HepG2 (cell line): ENCODE data around the gene ARAP1. TPM values are rescaled to one million over a fixed set of nuclear protein-coding genes. Genes with fewer than 3 reads are reported as not detected.

ENCODE experiments used
- AKAP8 ChIP-seq: sonication (generic); formaldehyde crosslinking; IDR thresholded peaks from 2 replicates; pipeline ENCODE4 v1.5.1; 2020; ENCODE audit warnings: mild to moderate bottlenecking, missing genetic modification reagents
- DMAP1 ChIP-seq: IDR thresholded peaks from 2 replicates; pipeline ENCODE4 v1.6.1; 2016
- FOXA1 ChIP-seq, 2 experiments: fragments of 450-650 bp in 1 of 2; sonication (generic) in 1 of 2; formaldehyde crosslinking in 1 of 2; IDR thresholded peaks; 2 replicates each; pipeline versions ENCODE4 v1.4.0 to v1.6.1; 2016 to 2020; ENCODE audit warnings: missing genetic modification reagents in 1 of 2
- FOXK1 ChIP-seq: sonication (generic); formaldehyde crosslinking; IDR thresholded peaks from 2 replicates; pipeline ENCODE4 v1.4.0; 2020; ENCODE audit warnings: low read depth, missing genetic modification reagents, borderline replicate concordance
- MTF1 ChIP-seq: sonication (generic); formaldehyde crosslinking; IDR thresholded peaks from 2 replicates; pipeline ENCODE4 v1.5.0; 2020; ENCODE audit warnings: missing genetic modification reagents
- PATZ1 ChIP-seq: sonication (generic); formaldehyde crosslinking; IDR thresholded peaks from 2 replicates; pipeline ENCODE4 v1.4.0; 2020; ENCODE audit warnings: missing genetic modification reagents
- SNAPC2 ChIP-seq: sonication (generic); formaldehyde crosslinking; IDR thresholded peaks from 2 replicates; pipeline ENCODE4 v1.8.1; 2022; ENCODE audit warnings: mild to moderate bottlenecking, missing genetic modification reagents
- SOX6 ChIP-seq, 2 experiments: fragments of 450-650 bp in 1 of 2; sonication (generic) in 1 of 2; formaldehyde crosslinking in 1 of 2; IDR thresholded peaks; 2 replicates each; pipeline versions ENCODE4 v1.4.0 to v1.6.1; 2017 to 2020; ENCODE audit warnings: antibody characterized with exemption in 1 of 2, mild to moderate bottlenecking in 1 of 2, missing genetic modification reagents in 1 of 2
- polyA plus RNA-seq, 8 experiments: library from polyadenylated mRNA; depleted of rRNA in 3 of 8; stranded (reverse) in 7 of 8; unstranded in 1 of 8; fragments of >200 nt; fragmentation: Illumina TruSeq in 4 of 8; extraction: Trizol in 4 of 8; gene quantifications; 2 replicates each; pipeline versions ENCODE4 v1.2.1 to v1.2.3, GENCODE V29; 2011 to 2016; ENCODE audit warnings: low read depth in 4 of 8, missing spikeins in 1 of 8, mixed read lengths in 1 of 8; ENCODE audit not compliant: insufficient read depth in 1 of 8
- total RNA-seq, 5 experiments: library from RNA; depleted of rRNA; stranded (reverse); fragments of >200 nt; fragmentation: Illumina TruSeq; extraction: Trizol; gene quantifications; 2 replicates each; pipeline ENCODE4 v1.2.3, GENCODE V29; 2016; ENCODE audit warnings: low read depth in 1 of 5
- TF ChIP-seq, protein P1 (sequence below): IDR thresholded peaks from 2 replicates; pipeline ENCODE4 v1.6.1; 2016; ENCODE audit warnings: missing compliant biosample characterization, missing genetic modification reagents, borderline replicate concordance
- TF ChIP-seq, protein P2 (sequence below): sonication (generic); formaldehyde crosslinking; IDR thresholded peaks from 2 replicates; pipeline ENCODE4 v1.5.0; 2020; ENCODE audit warnings: mild to moderate bottlenecking, missing genetic modification reagents, borderline replicate concordance
- TF ChIP-seq, protein P3 (sequence below): sonication (generic); formaldehyde crosslinking; IDR thresholded peaks from 2 replicates; pipeline ENCODE4 v1.4.0; 2020; ENCODE audit warnings: missing genetic modification reagents
- TF ChIP-seq, protein P4 (sequence below): sonication (generic); formaldehyde crosslinking; IDR thresholded peaks from 2 replicates; pipeline ENCODE4 v1.4.0; 2020; ENCODE audit warnings: missing genetic modification reagents

ARAP1 gene
- total and polyA plus RNA-seq, 2 of the 13 experiments (the other 11 are each of a cell fraction or from before 2014, with no cell fraction given) = 43.2 to 55.5 TPM

DNA sequence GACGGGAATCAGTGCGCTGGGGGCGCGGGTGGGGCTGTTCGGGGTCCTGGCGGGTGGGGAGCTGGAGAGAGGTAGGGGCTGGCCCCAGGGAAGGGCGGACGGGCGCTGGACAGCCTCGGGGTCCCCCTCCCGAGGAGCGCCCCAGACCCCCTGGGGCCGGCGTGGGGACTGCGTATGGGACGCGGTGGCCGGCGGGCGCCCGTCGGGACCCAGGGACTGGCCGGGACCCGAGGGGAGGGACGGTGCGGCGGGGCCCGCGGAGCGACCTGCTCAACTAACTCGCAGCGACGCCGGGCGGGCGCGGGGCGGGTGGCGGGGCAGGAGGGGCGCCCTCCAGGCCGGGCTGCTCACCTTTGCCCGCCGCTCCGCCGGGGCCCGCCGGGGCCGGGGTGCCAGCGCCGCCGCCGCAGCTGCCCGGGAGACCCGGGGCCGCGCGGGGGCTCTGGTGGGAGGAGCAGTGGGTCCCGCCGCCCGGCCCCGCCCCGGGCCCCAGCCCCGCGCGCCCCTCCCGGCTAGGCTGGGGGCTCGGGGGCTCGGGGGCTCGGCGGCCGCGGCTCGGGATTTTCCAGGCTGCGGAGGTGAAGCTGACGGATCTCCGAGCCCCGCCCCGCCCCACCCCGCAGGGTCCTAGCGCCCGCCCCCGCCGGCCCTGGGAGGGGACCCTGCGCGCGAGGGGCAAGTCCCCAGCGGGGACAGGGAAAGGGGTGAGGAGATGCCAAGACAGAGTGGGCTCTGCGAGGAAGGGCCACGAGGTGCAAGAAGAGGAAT, 29.3 kb upstream of the ARAP1 start (continued):
- TF ChIP-seq, protein P1, sequence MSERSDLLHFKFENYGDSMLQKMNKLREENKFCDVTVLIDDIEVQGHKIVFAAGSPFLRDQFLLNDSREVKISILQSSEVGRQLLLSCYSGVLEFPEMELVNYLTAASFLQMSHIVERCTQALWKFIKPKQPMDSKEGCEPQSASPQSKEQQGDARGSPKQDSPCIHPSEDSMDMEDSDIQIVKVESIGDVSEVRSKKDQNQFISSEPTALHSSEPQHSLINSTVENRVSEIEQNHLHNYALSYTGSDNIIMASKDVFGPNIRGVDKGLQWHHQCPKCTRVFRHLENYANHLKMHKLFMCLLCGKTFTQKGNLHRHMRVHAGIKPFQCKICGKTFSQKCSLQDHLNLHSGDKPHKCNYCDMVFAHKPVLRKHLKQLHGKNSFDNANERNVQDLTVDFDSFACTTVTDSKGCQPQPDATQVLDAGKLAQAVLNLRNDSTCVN (CRISPR knock-in tag) = 0 out of 2 replicates have a peak, but pooled peaks have one; percentile 8
- TF ChIP-seq, protein P2, sequence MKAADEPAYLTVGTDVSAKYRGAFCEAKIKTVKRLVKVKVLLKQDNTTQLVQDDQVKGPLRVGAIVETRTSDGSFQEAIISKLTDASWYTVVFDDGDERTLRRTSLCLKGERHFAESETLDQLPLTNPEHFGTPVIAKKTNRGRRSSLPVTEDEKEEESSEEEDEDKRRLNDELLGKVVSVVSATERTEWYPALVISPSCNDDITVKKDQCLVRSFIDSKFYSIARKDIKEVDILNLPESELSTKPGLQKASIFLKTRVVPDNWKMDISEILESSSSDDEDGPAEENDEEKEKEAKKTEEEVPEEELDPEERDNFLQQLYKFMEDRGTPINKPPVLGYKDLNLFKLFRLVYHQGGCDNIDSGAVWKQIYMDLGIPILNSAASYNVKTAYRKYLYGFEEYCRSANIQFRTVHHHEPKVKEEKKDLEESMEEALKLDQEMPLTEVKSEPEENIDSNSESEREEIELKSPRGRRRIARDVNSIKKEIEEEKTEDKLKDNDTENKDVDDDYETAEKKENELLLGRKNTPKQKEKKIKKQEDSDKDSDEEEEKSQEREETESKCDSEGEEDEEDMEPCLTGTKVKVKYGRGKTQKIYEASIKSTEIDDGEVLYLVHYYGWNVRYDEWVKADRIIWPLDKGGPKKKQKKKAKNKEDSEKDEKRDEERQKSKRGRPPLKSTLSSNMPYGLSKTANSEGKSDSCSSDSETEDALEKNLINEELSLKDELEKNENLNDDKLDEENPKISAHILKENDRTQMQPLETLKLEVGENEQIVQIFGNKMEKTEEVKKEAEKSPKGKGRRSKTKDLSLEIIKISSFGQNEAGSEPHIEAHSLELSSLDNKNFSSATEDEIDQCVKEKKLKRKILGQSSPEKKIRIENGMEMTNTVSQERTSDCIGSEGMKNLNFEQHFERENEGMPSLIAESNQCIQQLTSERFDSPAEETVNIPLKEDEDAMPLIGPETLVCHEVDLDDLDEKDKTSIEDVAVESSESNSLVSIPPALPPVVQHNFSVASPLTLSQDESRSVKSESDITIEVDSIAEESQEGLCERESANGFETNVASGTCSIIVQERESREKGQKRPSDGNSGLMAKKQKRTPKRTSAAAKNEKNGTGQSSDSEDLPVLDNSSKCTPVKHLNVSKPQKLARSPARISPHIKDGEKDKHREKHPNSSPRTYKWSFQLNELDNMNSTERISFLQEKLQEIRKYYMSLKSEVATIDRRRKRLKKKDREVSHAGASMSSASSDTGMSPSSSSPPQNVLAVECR (CRISPR knock-in tag) = no peak
- TF ChIP-seq AKAP8 (no peak), FOXK1 (no peak), MTF1 (CRISPR knock-in tag) (no peak), SNAPC2 (CRISPR knock-in tag) (no peak), PATZ1 (CRISPR knock-in tag) (peak; percentile 84), DMAP1 (CRISPR knock-in tag) (peak; percentile 13; the same call in 1 of the 2 replicates), SOX6 (IDR thresholded peaks at IDR 0.05) (no peak), SOX6 (CRISPR knock-in tag; IDR thresholded peaks at IDR 0.05) (no peak), FOXA1 (IDR thresholded peaks at IDR 0.05) (no peak), FOXA1 (CRISPR knock-in tag; IDR thresholded peaks at IDR 0.05) (no peak)
- TF ChIP-seq, protein P3, sequence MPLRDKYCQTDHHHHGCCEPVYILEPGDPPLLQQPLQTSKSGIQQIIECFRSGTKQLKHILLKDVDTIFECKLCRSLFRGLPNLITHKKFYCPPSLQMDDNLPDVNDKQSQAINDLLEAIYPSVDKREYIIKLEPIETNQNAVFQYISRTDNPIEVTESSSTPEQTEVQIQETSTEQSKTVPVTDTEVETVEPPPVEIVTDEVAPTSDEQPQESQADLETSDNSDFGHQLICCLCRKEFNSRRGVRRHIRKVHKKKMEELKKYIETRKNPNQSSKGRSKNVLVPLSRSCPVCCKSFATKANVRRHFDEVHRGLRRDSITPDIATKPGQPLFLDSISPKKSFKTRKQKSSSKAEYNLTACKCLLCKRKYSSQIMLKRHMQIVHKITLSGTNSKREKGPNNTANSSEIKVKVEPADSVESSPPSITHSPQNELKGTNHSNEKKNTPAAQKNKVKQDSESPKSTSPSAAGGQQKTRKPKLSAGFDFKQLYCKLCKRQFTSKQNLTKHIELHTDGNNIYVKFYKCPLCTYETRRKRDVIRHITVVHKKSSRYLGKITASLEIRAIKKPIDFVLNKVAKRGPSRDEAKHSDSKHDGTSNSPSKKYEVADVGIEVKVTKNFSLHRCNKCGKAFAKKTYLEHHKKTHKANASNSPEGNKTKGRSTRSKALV (CRISPR knock-in tag) = no peak
- TF ChIP-seq, protein P4, sequence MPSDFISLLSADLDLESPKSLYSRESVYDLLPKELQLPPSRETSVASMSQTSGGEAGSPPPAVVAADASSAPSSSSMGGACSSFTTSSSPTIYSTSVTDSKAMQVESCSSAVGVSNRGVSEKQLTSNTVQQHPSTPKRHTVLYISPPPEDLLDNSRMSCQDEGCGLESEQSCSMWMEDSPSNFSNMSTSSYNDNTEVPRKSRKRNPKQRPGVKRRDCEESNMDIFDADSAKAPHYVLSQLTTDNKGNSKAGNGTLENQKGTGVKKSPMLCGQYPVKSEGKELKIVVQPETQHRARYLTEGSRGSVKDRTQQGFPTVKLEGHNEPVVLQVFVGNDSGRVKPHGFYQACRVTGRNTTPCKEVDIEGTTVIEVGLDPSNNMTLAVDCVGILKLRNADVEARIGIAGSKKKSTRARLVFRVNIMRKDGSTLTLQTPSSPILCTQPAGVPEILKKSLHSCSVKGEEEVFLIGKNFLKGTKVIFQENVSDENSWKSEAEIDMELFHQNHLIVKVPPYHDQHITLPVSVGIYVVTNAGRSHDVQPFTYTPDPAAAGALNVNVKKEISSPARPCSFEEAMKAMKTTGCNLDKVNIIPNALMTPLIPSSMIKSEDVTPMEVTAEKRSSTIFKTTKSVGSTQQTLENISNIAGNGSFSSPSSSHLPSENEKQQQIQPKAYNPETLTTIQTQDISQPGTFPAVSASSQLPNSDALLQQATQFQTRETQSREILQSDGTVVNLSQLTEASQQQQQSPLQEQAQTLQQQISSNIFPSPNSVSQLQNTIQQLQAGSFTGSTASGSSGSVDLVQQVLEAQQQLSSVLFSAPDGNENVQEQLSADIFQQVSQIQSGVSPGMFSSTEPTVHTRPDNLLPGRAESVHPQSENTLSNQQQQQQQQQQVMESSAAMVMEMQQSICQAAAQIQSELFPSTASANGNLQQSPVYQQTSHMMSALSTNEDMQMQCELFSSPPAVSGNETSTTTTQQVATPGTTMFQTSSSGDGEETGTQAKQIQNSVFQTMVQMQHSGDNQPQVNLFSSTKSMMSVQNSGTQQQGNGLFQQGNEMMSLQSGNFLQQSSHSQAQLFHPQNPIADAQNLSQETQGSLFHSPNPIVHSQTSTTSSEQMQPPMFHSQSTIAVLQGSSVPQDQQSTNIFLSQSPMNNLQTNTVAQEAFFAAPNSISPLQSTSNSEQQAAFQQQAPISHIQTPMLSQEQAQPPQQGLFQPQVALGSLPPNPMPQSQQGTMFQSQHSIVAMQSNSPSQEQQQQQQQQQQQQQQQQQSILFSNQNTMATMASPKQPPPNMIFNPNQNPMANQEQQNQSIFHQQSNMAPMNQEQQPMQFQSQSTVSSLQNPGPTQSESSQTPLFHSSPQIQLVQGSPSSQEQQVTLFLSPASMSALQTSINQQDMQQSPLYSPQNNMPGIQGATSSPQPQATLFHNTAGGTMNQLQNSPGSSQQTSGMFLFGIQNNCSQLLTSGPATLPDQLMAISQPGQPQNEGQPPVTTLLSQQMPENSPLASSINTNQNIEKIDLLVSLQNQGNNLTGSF (CRISPR knock-in tag) = no peak; the same call in 1 of the 2 replicates
